Pons (tissue), 1 donor: Measurements from ENCODE around the gene ADH7.
"Not testable (repeated sequence)": the region's sequence is repeated elsewhere in the genome, so short reads cannot be mapped to it uniquely, and the experiment has no call there.

Source experiments
- DNase-seq: peaks from one replicate; pipeline ENCODE4 v3.0.0-alpha.2; 2016; ENCODE audit warnings: low spot score

Gene ADH7

GRCh38 chr4:99415762-99416161 lies 19.4 kb downstream of the ADH7 start:
- not testable (repeated sequence) for DNase-seq

GRCh38 chr4:99414902-99415301 lies 20.2 kb downstream of the ADH7 start:
- DNase-seq: not testable (repeated sequence)

GRCh38 chr4:99414401-99414800 lies 20.7 kb downstream of the ADH7 start:
- DNase-seq: no peak

- DNase-seq: no peak
Measured at GRCh38 chr4:99413140-99413539, 22.0 kb downstream of the ADH7 start.

GRCh38 chr4:99411041-99411440 lies 24.1 kb downstream of the ADH7 start:
- no peak for DNase-seq

GRCh38 chr4:99410075-99410474 lies 25.1 kb downstream of the ADH7 start:
- no peak for DNase-seq

- DNase-seq: no peak
Measured at GRCh38 chr4:99408346-99408745, 26.8 kb downstream of the ADH7 start.

- DNase-seq: peak; percentile 80
Measured at GRCh38 chr4:99405433-99406115, 29.6 kb downstream of the ADH7 start.

GRCh38 chr4:99404595-99405287 lies 30.4 kb downstream of the ADH7 start:
- no peak for DNase-seq

GRCh38 chr4:99403380-99404184 lies 31.6 kb downstream of the ADH7 start:
- DNase-seq: no peak

- no peak for DNase-seq
Measured at GRCh38 chr4:99402765-99403164, 32.4 kb downstream of the ADH7 start.

- no peak for DNase-seq
Measured at GRCh38 chr4:99400831-99401230, 34.3 kb downstream of the ADH7 start.

GRCh38 chr4:99399017-99399416 lies 36.1 kb downstream of the ADH7 start:
- no peak for DNase-seq

GRCh38 chr4:99395595-99396364 lies 39.4 kb downstream of the ADH7 start:
- no peak for DNase-seq

GRCh38 chr4:99394896-99395295 lies 40.2 kb downstream of the ADH7 start:
- DNase-seq: no peak

- DNase-seq: no peak
Measured at GRCh38 chr4:99390055-99390454, 45.1 kb downstream of the ADH7 start.

GRCh38 chr4:99389606-99390005 lies 45.5 kb downstream of the ADH7 start:
- DNase-seq: no peak

- no peak for DNase-seq
Measured at GRCh38 chr4:99383833-99384392, 51.2 kb downstream of the ADH7 start.

- no peak for DNase-seq
Measured at GRCh38 chr4:99383399-99383798, 51.7 kb downstream of the ADH7 start.

- no peak for DNase-seq
Measured at GRCh38 chr4:99382745-99383360, 52.3 kb downstream of the ADH7 start.

GRCh38 chr4:99381588-99382175 lies 53.5 kb downstream of the ADH7 start:
- no peak for DNase-seq
